Hematopoietic multipotent progenitor cell (in vitro differentiated cells): ENCODE results near the gene JAG2. TPM values are rescaled to one million over a fixed set of nuclear protein-coding genes. Genes with fewer than 3 reads are reported as not detected.
"Not testable (repeated sequence)": the region's sequence is repeated elsewhere in the genome, so short reads cannot be mapped to it uniquely, and the experiment has no call there.

Experiments used
- DNase-seq, 3 donors: peaks; one replicate each; pipeline ENCODE4 v3.0.0-alpha.2; 2011 to 2015; ENCODE audit warnings: low read depth in 2 of 3, low spot score in 2 of 3
- total RNA-seq: library from RNA; depleted of rRNA; stranded (reverse); fragments of >200 nt; gene quantifications from one replicate; pipeline ENCODE4 v1.2.3, GENCODE V29; 2012

The JAG2 gene
- total RNA-seq, 1 donor, result 1.1 TPM

DNA sequence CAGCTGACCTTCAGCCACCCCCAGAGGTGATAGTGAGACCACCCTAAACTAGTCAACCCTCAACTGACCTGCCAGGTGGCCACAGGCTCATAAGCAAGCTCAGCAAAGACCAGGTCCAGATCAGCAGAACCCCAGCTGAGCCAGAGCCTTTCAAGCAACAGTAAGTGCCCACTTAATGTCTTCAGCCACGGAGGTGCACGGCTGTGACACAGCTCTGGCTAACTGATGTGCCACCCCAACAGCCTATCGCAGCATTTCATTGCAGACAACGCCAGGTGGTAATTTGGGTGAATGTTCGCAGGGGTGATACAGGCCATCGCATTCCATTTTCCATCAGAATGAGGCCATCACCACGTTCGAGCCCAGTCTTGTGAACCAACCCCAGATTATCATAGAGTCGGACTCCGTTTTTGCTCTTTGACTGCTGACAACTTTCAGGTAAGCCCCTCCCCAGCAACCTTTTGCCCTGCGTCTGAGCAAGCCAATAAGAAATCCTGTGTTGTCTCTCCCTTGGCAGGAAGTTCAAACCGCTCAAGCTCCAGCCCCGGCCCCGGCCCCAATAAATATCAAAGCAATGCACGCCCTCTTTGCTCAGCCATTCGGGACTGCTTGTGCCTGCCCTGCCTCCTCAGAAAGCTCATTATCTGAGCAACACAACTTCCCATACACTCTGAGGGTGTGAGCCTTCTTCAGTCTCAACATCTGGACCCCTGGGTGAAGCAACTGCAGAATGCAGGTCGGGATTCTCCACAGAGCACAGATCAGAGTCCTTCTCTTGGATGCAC, 44.4 kb downstream of the JAG2 start:
- DNase-seq, result no peak

DNA sequence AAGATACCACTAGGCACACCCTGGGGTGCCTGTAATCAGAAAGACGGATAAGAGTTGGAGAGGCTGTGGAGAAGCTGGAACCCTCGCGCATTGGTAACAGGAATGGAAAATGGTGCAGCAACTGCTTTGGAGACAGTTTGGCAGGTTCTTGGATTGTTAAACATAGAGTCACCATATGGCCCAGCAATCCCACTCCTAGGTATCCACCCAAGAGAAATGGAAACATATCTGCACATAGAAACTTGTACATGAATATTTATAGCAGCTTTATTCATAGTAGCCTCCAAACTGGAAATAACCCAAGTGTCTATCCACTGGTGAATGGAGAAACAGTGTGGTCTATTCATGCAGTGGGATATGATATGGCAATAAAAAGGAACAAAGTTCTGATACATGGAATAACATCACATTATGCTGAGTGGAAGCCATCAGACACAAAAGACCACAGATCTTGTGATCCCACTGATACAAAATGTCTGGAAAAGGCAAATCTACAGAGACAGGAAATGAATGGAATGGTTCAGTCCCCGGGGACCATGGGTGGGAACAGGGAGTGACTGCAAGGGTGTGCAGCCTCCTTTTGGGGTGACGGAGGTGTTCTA, 45.4 kb downstream of the JAG2 start:
- DNase-seq, result no peak

GRCh38 chr14:105120056-105120455, 48.5 kb downstream of the JAG2 start:
- no peak for DNase-seq

DNA sequence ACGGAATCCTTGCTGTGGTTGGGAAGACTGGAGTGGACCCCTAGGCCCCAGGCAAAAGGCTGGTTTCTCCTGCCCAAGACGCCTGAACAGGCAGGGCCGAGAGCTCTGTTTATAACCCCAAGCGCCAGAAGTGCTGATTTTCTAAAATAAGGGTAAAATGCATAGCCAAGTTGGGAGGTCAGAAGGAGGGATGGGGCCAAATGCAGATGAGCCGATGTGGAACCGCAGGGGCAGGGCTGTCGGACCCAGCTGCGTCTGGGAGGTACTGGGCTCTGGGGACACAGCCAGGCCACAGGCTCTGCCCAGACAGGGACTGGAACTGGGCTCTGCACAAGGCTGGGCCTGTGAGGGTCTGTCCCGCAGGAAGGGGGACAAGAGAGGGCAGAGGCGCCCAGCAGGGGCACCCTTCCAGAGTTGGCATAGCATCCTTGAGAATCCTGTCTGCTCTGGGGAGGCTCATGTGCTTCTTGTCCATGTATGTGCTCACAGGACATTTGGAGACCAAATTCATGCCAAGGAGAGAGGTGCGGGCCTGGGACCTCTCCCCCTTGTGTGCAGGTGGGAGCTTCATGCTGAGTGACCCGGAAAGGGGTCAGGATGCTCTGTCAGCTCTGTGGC, 49.1 kb downstream of the JAG2 start:
- no peak for DNase-seq

DNA sequence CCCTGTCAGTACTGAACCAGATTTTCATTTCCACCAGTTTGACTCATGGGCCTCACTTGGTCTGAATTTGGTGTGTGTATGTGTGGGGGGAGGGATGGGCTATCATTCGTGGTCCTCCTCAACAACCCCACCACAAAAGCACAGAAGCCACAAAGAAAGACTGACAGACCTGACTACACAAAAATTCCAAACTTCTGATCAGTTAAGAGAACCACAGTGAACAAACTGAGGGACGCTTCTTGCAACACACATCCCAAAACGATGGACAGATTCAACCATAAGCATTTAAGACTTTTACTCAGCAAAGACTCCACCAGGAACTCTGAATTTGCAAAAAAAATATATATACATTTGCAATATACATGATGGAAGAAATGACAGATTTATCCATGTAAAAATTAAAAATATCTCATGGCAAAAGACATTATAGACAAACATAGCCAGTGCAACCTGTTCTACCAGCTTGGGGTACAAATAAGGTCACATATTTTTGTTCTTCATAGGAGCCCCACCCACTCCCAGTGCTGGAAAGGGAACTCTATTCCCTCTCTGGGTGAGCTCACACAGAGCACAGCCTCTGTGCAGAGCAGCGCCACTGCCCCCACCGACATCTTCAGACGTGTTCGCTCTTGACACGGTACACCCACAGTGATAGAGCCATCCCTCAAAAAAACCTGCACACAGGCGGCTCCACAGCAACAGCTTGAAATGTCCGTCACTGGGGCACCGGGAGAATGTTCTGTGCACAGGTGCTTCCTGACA, 49.7 kb downstream of the JAG2 start:
- no peak for DNase-seq

GRCh38 chr14:105117710-105118385, 50.7 kb downstream of the JAG2 start:
- DNase-seq, result no peak

- DNase-seq, result no peak
These were observed 51.3 kb downstream of the JAG2 start for GRCh38 chr14:105117257-105117646.

- no peak for DNase-seq
These were observed 51.9 kb downstream of the JAG2 start for GRCh38 chr14:105116451-105117256.

GRCh38 chr14:105109243-105109642, 59.3 kb downstream of the JAG2 start:
- DNase-seq, result not testable (repeated sequence)

- DNase-seq, result no peak
These were observed 60.1 kb downstream of the JAG2 start for GRCh38 chr14:105108516-105108864.

- no peak for DNase-seq
These were observed 60.6 kb downstream of the JAG2 start for GRCh38 chr14:105107781-105108515.

DNA sequence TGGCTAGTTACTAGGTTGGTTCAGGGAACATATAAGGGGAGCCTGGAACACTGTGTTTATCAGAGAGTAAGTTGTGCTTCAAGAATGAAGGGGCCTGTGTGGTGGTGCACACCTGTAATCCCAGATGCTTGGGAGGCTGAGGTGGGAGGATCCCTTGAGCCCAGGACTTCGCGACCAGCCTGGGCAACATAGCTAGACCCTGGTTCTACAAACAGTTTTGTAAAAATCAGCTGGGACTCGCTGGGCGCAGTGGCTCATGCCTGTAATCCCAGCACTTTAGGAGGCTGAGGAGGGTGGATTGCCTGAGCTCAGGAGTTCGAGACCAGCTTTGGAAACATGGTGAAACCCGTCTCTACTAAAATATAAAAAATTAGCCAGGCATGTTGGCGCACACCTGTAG, 61.2 kb downstream of the JAG2 start:
- no peak for DNase-seq

DNA sequence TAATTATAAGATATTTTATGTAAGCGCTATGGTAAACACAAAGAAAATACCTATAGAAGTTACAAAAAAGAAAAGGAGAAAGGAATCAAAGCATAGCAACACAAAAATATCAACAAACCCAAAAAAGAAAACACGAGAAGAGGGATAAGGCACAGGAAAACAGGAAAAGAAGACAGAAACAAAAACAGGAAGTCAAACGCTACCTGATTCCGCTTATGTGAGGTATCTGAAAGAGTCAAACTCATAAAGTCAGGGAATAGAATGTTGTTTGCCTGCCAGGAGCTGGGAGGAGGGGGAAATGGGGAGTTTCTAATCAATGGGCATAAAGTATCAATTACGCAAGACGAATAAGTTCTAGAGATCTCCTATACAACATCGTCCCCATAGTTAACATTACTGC, 63.4 kb downstream of the JAG2 start:
- DNase-seq, result no peak

DNA sequence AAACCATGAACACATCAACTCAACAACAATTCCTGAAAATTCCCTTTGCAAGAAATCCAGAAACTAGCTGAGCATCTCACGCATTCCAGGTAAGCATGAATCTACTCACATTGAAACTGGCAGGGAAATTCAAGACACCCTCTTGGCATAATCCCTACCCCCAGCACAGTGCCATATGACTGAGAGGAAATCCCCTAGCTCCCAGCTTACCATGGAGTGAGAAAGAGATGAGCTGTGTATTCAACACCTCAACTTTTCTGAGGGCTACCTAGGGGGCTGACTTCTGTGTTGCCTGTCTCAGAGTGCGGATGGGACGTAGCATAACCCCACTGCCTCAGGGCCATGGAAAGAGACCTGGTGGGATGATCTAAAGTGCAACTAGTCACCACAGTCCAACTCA, 65.7 kb downstream of the JAG2 start:
- DNase-seq, result no peak

DNA sequence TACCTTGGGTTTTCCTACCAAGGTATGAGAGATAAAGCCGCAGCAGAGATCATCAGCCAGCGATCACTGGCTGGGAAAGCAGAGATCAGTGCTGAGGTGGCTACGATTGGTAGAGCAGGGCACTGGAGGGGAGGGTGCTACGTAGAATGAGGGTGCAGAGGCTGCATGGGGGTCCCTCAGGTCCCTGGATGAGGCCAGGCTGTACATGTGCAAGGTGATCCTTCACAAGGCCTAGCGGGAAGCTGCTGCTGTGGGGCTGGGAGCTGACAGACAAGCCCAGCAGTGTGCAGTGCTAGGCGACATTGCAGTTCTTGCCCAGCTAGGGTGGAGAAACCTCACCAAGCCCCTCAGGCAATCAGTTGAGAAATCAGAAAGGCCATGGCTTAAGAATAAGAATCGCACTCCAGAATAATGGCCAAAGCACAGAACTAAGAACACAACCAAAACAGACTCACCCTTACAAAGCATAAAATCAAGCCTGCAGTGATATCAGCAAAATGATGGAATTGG, 66.2 kb downstream of the JAG2 start:
- DNase-seq, result no peak

GRCh38 chr14:105100910-105101309, 67.7 kb downstream of the JAG2 start:
- no peak for DNase-seq

DNA sequence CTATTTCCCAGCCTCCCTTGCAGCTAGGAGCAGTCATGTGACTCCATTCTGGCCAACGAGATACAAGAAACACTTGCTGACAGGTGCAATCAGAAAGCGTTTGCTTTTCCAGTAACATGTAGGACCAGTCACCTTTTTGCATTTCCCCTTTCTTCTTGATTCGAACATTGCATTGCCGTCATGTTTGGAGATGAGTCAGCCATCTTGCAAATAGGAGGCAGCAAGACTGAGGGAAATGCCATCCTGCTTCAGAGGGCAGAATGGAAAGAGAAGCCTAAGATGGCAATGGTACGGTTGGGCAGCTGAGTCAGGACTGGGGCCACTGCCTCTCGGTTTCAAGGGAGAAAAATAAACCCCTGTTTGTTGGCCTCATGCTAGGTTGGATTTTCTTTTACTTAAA, 68.8 kb downstream of the JAG2 start:
- no peak for DNase-seq

- DNase-seq, result no peak
These were observed 70.3 kb downstream of the JAG2 start for GRCh38 chr14:105098316-105098715.

DNA sequence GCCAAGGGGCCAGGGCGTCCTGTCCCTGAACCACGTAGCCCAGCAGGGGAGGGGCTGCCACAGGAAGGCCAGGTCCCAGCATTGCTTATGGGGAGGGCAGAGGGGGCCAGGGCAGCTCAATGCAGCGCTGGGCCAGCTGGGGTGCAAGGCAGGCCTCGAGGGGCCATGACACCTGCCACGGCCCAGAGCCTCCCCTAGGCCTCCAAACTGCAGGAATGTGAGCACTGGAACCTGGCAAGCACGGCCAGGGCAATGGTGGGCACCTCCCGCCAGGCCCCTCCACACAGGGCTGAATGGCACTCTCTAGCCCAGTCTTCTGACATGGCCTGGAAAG, 70.8 kb downstream of the JAG2 start:
- DNase-seq, result no peak
